Activated T-helper 1 cell treated with anti-CD3 and anti-CD28 coated beads, Interleukin-2, amount 50 U/mL, for 16 hours (primary cell): ENCODE measurements around the gene ZBTB45.
A peak's percentile ranks its signal among the peaks of the same experiment; 100 is the strongest.

Experiments used
- DNase-seq, 2 donors: peaks; one replicate each; pipeline ENCODE4 v3.0.0-alpha.2; 2020; ENCODE audit warnings: low read depth in 1 of 2, low spot score in 1 of 2

Gene ZBTB45

DNA sequence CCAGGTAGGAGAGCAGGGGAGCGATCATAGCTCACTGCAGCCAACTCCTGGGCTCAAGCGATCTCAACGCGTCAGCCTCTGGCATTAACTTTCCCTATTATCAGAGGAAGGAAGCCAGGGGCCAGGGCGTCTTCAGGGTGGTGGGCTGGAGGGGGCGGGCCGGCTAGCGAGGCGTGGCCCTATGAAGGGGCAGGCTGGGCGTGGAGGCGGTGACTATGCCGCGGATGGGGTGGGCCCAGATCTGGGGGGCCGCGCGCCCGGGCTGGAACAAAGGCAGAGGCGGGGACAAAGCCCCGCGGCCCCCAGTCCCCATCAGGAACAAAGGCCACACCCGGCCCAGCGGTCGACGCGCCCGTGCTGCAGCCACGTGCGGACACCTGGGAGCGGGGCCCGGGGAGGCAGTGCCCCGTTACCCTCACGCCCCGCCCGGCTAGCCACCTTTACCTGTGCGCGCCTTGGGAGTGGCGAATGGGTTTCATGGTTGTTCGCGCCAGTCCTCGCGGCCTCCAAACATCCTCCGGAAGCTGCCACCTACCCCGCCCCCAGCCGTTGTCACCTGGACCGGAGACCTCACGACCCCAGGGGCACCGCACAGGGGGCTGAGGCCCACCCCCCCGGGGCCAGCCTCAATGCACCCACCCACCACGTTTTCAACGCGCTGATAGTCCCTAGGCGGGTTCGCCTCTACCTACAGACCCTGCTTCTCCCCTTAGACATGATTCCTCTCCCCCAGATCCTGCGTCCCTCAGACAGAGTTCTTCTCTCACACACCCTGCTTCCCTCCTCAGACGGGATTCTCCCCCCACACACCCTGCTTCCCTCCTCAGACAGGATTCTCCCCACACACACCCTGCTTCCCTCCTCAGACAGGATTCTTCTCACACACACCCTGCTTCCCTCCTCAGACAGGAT is 18.9 kb upstream of the ZBTB45 start:
- no peak for DNase-seq

DNA sequence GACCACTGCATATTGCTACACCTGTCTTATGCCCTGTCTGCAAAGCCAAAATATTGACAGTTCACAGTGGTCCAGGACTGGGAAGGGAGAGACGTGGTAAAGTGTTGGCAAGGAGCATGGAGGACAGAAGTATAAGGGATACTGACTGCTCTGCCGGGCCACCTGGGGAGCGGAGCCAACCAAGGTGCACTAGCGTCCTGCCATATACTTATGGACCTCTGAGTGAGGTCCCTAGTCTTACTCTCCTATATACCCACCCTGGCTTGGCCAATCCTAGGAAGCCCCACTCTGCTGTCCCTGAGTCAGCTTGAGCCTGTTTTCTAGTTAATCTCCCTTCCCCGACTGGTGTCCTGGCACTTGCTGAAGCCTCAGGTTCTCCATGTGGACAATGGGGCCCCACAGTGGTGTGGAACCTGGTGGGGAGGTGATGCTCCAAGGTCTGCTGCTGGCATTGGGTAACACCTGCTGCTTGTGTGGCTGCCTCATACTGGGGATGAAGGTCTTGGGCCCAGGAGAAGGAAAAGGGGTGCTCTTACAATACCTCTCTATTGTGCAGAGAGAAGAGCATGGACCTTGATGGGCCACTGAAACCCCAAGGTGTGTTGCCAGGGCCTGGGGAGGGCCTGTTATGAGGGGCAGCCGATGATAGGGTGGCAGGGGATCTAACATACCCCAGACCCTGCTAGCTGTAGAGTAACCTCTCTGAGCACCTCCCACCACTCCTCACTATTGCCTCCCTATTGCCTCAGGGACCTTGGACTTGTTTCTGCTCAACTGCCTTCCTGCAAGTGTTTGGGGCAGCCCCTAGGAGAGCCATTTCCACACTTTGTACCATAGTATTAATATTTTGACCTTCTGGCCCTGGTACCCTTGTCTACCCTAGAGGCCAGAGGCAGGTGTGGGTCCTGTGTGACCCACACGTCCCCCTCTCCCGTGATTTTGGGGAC is 17.5 kb upstream of the ZBTB45 start:
- DNase-seq = no peak

DNA sequence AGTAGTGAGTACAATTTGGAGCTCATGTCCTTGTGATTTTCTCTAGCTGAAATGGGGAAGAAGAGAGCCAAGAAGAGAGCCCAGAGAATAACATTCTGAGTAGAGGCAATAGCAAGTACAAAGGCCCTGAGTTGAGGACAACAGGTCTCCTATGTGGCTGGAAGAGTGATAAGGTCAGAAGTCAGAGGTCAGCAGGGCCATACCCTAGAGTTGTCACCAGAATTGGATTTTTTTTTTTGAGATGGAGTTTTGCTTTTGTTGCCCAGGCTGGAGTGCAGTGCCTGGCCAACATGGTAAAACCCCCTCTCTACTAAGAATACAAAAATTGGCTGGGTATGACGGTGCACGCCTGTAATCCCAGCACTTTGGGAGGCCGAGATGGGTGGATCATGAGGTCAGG is 16.2 kb upstream of the ZBTB45 start:
- no peak for DNase-seq

DNA sequence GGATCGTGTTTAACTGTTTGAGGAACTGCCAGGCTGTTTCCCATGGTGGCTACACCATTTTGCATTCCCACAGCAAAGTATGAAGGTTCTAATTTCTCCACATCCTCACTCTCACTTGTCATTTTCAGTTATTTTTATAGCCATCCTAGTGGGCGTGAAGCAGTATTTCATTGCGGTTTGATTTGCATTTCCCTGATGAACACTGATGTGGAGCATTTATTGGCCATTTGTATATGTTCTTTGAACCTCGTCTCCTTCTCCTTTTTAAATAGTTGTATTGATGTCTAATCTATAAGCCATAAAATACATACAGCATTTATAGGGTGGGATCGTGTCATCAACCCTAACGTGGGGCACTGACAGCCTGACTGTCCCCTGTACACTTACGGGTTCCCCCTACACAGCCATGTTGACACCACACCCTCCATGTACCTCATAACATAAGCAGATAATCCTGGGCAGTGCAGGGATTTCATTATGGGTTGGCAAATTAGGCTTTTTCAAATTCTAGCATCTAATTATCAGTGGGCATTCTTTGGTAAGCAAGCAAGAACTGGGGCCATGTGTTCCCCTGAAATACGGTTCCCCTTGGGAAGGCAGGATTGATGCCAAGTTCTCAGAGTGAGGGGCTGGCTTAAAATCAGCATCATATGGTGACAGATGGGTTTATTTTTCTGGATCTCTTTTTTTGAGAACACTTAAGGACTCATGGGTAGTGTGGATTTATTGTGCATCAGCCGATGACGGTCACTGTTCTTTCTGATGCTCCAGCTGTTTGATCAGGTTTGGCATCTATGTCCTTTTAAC is 11.6 kb upstream of the ZBTB45 start:
- DNase-seq = no peak

DNA sequence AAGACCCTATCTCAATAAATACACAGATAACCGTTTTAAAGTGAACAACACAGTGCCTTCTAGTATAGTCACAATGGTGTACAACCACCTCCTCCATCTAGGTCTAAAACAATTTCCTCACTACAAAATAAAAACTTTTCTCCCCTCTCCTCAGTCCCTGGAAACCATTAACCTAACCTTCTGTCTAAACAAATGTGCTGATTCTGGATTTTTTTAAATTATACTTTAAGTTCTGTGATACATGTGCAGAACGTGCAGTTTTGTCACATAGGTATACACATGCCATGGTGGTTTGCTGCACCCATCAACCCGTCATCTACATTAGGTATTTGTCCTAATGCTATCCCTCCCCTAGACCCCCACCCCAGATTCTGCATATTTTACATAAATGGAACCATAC is 9.8 kb upstream of the ZBTB45 start:
- DNase-seq = no peak

DNA sequence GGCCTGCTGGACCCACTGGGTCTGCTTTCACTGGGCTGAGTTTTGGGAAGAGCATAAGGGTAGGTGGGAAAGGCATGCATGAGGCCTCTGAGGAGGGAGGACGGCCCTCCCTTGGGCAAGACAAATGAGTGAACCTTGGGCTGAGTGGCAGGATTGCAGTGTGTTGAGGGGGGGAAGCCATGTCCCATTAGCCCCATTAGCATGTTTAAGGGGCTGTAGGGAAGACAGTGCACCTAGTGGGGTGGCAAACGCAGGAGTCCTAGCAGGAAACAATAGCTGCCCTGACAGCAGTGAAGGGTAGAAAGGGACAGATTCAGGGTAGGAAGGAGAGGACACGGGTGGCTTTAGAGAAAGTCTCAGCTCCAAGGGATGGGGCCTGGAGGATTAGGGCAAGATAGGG is 3.1 kb upstream of the ZBTB45 start:
- DNase-seq = no peak

DNA sequence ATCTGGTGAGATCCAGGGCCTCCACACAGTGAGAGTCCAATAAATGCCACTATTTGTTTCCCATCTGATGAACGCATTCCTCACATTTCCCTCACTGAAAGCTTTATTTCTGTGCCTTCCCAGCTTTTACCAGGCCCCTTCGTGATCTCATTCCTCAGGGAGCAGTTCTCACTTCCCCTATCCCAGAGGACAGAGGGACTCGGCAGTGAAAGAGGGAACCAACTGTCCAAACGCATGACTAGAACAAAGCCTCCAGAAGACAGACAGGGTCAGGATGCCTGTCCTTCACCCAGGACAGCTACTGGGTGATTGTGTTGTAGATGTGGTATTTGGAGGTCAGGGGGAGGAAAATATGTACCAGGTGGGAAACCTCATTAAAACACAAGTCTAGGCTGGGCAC is 2.0 kb upstream of the ZBTB45 start:
- no peak for DNase-seq

DNA sequence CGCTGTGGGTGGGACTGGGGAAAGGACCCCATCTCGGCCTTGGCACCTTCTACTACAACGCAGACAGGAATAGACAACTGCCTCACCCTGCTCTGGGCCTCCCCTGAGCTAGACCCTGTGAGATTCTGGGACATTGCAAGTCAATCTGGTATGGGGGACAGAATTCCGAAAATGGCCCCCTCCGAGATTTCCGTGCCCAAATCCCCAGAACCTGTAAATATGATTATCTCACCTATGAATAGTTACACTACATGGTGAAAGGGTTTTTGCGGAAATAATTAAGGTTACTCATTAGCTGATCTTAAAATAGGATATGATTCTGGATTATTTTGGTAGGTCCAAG is 618 bp upstream of the ZBTB45 start:
- no peak for DNase-seq

DNA sequence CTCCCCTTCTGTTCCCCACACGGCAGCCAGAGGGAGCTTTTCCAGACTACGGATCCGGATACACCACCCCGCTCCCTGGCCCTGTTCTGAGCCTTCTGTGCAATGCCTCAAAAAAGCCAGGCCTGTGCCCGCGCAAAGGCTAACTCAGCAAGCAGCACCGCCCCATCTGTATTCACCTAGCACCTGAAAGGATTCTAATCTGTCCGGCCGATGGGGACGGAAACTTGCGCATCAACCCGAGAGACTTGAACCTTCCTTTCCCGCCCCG is 589 bp downstream of the ZBTB45 start:
- DNase-seq = peak in 1 of 2 donors; percentile 23

DNA sequence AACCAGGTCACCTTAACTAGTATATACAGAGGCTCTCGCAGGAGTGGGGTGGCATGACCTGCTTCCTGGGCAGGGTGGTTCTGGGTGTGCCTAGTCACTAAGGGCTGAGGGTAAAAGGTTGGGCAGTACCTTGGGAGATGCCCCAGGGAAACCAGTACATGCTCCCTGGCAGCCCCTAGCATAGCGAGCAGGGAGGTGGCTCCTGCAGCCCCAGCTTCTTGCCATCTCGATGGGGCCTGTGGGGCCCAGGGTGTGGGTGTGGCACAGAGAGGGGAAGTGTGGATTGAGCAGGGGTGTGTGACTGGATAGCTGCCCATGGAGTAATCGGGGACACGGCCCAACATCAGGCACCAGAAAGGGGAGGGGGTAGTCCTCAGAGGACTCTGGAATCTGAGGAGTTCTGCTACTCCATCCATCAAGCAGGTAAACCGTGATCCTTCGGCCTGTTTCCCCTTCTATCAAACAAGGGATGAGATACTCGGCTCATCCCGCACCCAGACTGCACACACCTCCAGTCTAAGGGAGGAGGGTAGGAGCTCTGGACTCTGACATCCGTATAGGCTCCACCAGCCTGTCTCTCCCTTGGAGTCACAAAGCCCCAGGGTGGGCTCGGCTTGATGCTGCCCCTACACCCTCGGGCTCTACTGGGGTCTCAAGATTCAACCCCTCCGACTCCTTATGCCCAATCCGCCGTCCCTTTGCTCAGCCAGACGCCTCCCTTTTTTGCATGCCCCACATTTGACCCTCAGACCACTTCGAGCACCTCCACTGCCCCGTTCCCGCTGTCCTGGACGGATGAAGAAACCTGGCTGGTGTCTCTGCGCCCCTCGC is 1.1 kb downstream of the ZBTB45 start:
- DNase-seq = no peak

DNA sequence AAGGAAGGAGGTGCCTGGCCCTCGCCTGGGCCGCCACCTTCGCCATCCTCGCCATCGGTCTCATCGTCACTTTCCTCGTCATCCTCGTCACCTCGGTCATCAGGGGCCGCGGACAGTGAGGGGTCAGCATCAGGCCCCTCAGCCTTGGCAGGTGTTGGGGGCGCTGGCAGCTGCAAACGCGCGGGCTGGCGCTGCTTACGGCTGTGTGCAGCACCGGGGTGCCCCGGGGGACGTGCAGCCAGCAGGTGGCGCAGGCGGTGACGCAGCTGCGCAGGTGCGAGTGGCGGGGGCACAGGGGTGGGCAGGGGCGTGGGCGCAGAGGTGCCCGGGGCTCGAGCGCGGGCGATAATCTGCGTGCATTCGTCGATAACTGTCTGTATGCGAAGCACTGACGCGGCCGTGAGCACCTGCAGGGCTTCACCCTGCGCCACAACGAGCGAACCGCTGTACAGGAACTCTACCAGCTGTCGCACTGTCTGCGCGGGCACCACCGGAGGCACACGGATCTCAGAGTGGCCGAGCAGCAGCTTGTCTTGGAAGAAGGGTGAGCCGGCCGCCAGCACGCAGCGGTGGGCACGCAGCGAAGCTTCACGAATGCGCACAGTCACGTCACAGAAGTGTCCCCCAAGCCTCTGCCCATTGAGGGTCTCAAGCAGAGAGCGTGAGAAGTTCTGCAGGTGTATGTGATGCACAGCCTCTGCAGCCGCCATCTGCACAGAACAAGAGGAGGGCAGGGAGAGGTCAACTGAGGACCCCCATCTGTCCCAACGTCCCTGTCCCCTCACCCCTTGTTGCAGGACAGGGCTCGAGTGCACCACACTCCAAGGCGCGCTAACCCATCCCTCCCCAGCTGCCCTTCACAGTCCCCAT is 2.4 kb downstream of the ZBTB45 start:
- DNase-seq = no peak

DNA sequence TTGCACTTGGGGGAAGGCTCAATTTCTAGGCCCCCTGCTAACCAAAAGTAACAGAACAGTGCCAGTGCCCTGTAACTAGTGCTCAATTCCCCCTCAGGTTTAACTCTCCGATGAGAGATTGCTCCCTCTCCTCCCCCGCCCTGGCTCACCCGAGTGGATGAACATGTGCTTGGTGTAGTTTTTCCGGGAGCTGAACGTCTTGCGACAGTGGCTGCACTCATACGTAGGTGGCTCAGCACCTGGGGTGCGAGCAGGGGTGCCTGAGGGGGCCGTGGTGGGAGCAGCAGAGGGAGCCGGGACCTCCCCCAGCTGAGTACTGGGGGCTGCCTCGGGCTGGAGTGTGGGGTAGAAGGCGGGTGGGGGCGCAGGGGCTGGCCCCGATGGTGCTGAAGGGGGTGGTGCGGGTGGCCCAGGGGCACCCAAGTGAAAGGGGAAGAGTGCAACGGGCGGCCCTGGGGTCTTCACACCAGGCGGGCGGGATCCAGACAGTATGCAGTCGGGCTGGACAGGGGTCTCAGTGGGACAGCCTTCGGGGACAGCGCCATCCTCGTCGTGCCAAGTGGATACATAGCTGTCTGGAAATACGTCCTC is 3.3 kb downstream of the ZBTB45 start:
- no peak for DNase-seq

DNA sequence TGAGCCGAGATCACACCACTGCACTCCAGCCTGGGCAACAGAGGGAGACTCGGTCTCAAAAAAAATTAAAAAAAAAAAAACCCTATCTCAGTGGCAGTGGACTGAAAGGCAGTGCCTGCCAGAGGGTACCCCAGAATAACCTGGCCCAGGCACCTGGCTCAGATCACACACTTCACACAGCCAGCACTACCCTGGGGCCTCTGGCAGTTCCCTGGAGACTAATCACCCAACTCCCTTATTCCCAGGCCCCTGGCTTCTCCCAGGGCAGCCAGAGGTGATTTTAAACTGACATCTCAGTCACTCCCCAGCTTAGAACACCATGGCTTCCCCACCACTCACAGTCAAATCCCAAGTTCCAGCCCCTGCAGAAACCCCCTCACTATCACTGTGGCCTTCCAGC is 4.4 kb downstream of the ZBTB45 start:
- DNase-seq = no peak

DNA sequence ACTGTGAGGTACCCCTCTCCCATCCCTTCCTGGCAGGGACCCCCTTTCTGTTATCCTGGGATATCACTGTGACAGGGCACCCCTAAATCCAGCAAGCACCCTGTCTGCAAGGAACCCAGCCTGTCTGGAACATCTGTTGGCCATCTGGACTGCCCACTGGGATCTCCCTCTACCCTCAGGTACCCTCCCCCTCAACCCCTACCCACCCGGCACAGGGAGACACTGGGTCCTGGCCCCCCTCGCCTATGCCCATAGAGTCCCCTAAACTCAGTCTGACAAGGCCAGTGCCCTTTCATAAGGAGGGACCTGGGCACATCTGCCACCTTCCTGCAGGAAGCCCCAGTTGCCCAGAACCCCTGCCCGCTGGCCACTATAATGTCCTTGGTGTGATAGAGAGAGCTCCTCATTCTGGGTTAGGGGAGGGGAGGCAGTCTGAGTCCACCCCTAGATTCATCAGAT is 5.0 kb downstream of the ZBTB45 start:
- DNase-seq = no peak

DNA sequence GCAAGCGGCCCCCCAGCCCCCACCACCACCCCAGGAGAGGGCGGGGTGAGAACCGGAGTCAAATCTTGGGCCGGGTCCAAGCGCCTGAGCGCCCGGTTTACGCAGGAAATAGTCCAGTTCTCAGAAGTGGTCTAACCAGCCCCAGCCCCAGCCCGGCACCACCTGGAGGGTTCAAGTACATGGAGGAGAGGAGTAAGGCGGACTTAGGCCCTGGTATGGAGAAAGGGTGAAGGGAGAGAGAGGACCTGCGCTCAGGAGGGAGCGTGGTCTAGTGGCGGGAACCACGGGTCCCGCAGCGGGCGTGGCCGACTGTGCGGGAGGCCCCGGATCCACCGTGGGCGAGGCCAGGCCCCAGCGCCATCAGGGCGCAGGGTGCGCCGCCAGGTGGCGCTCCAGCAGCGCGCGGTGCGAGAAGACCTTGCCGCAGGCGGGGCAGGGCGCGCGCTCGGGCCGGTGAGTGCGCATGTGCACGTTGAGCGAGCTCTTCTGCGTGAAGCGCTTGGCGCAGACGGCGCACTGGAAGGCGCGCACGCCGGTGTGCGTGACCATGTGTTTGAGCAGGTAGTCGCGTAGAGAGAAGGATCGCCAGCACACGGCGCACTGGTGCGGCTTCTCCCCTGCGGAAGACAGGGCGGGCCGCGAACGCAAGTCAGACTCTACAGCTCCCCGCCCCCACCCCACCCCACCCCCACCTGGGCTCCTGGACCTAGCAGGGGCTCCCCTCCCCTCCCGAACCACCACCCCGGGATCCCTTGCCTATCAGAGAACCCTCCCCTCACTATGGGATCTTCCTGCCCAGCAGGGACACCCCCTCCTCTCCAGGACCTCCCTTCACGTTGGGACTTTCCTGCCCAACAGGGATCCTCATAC is 5.7 kb downstream of the ZBTB45 start:
- DNase-seq = peak; percentile 86 to 93

DNA sequence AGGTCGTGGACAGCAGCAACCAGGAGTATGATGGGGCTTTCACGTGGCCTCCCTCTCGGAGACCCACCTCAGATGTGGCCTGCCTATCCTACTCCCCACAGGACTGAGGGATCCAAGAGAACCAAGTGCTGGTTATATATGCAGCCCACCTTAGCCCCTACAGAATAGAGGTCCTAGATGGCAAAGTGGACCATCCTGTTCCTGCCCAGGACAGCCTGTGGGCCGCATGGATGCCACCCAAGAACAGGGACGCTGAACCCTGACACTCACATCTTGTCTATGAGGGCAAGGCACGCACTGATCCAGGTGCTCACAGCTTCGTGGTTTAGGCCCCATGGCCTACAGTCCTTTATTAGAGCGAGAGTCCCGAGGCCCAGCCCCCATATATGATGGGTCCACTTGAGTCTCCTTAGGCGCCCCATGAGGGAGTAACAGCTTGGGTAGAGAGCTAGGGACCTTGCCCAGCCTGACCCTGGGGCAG is 6.4 kb downstream of the ZBTB45 start:
- DNase-seq = no peak

DNA sequence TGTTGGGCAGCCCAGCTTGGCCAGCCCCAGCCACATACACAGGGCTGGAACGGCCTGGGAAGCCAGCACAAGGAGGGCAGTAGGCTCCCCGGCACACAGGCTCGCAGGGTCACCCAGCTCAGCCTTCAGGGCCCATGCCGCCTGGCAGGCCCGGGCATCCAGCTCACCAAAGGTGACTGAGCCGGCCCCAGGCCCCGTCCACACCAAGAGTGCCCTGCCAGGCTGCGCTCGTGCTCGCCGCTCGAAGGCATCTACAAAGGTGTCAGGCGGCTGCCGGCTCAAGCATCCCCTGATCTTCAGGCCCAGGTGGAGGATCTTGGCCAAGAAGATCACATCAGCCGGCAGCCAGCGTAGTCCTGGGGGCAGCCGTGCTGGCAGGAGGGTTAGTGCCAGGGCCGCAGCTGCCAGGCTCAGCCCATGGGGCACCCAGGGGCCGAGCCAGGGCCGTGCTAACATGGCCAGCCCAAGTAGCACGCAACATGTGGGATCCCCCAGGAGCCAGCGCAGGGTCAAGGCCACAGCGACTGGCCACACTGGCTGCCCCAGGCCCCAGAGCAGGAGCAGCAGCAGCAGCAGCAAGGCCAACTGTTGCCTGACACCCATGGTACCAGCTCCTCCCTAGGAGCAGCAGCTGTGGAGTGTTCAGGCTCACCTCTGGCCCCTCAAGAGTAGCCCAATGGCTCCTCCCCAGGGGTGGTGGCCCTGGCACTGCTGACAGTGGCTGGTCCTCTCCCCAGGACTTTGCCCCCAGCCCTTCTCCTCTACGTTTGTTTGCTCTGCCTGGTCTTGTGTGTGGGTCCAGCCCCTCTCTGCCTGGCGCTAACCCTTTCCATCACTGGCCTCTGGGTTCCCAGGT is 8.0 kb downstream of the ZBTB45 start, which contains the start of gene SLC27A5:
Gene SLC27A5, minus strand, starts transcription at position 640 of the 856 bp plus-strand sequence. Its CDS starts 37 bp downstream, at position 603.
- no peak for DNase-seq
